Erythroblast (primary cell): ENCODE measurements around the gene ASXL1.

Source experiments
- GATA1 ChIP-seq: IDR thresholded peaks from 2 replicates; pipeline ENCODE4 v1.6.1; 2011; ENCODE audit warnings: low read depth, mild to moderate bottlenecking, control low read depth, low read length, moderate library complexity
- POLR2A ChIP-seq: IDR thresholded peaks from 2 replicates; pipeline ENCODE4 v1.6.1; 2011; ENCODE audit warnings: mild to moderate bottlenecking, low read length

GRCh38 chr20:32451340-32451681 is 93.2 kb downstream of the ASXL1 start:
- TF ChIP-seq POLR2A (no peak), GATA1 (no peak)
